Heart left ventricle (tissue), 16 donors: ENCODE measurements around the gene SAMD11. TPM values are rescaled to one million over a fixed set of nuclear protein-coding genes. Genes with fewer than 3 reads are reported as not detected.
A peak's percentile ranks its signal among the peaks of the same experiment; 100 is the strongest.

ENCODE experiments used
- ATAC-seq, 4 donors: fragments of 200-7000 bp; cut with Tn5 transposase; one replicate each; pipeline ENCODE4 v1.9.1; 2020 to 2022; ENCODE audit warnings: moderate library complexity in 4 of 4, mild to moderate bottlenecking in 3 of 4, moderate number of reproducible peaks in 1 of 4
- DNase-seq, 5 donors: peaks; one replicate each; pipeline ENCODE4 v3.0.0-alpha.2; 2020
- H3K27ac ChIP-seq, 12 donors: fragments of 200-600 bp; sonication (generic) in 4 of 12; one replicate each; pipeline versions ENCODE4 v1.5.0 to v1.8.0; 2016 to 2022; ENCODE audit warnings: mild to moderate bottlenecking in 2 of 12
- H3K27me3 ChIP-seq, 9 donors: fragments of 200-600 bp; sonication (generic) in 2 of 9; one replicate each; pipeline versions ENCODE4 v1.5.1 to v1.8.0; 2016 to 2022; ENCODE audit warnings: mild to moderate bottlenecking in 3 of 9
- H3K36me3 ChIP-seq, 9 donors: fragments of 200-600 bp; sonication (generic) in 2 of 9; one replicate each; pipeline versions ENCODE4 v1.5.0 to v1.8.0; 2018 to 2022; ENCODE audit warnings: mild to moderate bottlenecking in 2 of 9
- H3K4me1 ChIP-seq, 12 donors: fragments of 200-600 bp; sonication (generic) in 4 of 12; one replicate each; pipeline versions ENCODE4 v1.5.0 to v1.8.0; 2016 to 2022; ENCODE audit warnings: mild to moderate bottlenecking in 3 of 12
- H3K4me3 ChIP-seq, 12 donors: fragments of 200-600 bp; sonication (generic) in 4 of 12; one replicate each; pipeline versions ENCODE4 v1.5.0 to v1.8.0; 2017 to 2022; ENCODE audit warnings: mild to moderate bottlenecking in 9 of 12, moderate library complexity in 4 of 12
- H3K9me3 ChIP-seq, 12 donors: fragments of 200-600 bp; sonication (generic) in 4 of 12; one replicate each; pipeline versions ENCODE4 v1.5.0 to v1.8.0; 2016 to 2022; ENCODE audit warnings: mild to moderate bottlenecking in 1 of 12
- CTCF ChIP-seq, 12 donors: fragments of 200-600 bp; sonication (generic) in 4 of 12; IDR thresholded peaks; one replicate each; pipeline versions ENCODE4 v1.5.0 to v1.8.0; 2018 to 2022; ENCODE audit warnings: antibody characterized with exemption in 12 of 12, mild to moderate bottlenecking in 5 of 12
- POLR2A ChIP-seq, 2 donors: fragments of 450-650 bp; IDR thresholded peaks; one replicate each; pipeline ENCODE4 v1.6.1; 2017; ENCODE audit warnings: antibody characterized with exemption in 2 of 2, mild to moderate bottlenecking in 2 of 2, moderate library complexity in 2 of 2
- WGBS, 4 donors: extraction: QIAGEN DNeasy Blood & Tissue Kit in 2 of 4; methylation state at CpG; one replicate each; pipeline versions ENCODE4 v1.1.5 to v1.1.7; 2013 to 2018; 5-methylcytosine and 5-hydroxymethylcytosine counted together
- intact Hi-C, 10 donors: fragments of 100-400 bp; cut with DNase I; formaldehyde crosslinking; loops; one replicate each; pipeline versions ENCODE4 v1.11.1 to v1.14.2; 2022
- polyA plus RNA-seq, 2 donors: library from polyadenylated mRNA; stranded (reverse); fragments of 200-250 nt; gene quantifications; one replicate each; pipeline ENCODE4 v1.2.3, GENCODE V29; 2013
- total RNA-seq, 9 donors: library from RNA; depleted of rRNA in 2 of 9; stranded (reverse); fragments of >200 nt in 2 of 9; fragmentation: NEBNext Ultra II Directional in 3 of 9; extraction: Animal tissue kit (Norgen Biotek cat#: 25700) in 3 of 9; gene quantifications; one replicate each; pipeline versions ENCODE4 v1.1.0 to v1.2.4, GENCODE V29; 2016 to 2023
- donor health status: ischemic (EF 13 %, LVEDD 7.1; RV severe dilation, severe dysfunction).
- donor health status: healthy with polysubstance abuse.
- donor health status: DM: no; HTN: yes; CAD: no.
- donor health status: DM: no; HTN: no; CAD: no.
- donor health status: ischemic (EF 25% LVEDD 6.9; RV normal size, moderate dysfunction).
- donor health status: ischemic (EF 25% LVEDD 5.7; RV mildly dilated, moderate dysfunction).
- donor health status: healthy.
- donor health status: DM: yes; HTN: yes; CAD: no.
- donor health status: ischemic (EF 35%, LVEDD 5.7; RV mildly dilated, moderate dysfunction).
- donor health status: nonischemic (EF 11% LVEDD 7.7; RV severe dilation, severe dysfunction).
- donor health status: DM: yes; HTN: yes; CAD: no.
- donor health status: PGD.
- donor health status: ischemic (EF 29% LVEDD 5.4; RV normal size, mild dysfunction).
- donor health status: nonischemic (EF 23%, LVEDD 6.1; RV moderate dilation, normal function).

The SAMD11 gene
- total and polyA plus RNA-seq, 11 donors, result 0.38 to 3.2 (median 0.96) TPM

GRCh38 chr1:917076-917459, 6.7 kb upstream of the SAMD11 start:
- H3K4me1 ChIP-seq, result peaks cover 0 to 35% (median 13%) of the 10 kb centered on the region in 12 donors
- TF ChIP-seq CTCF (IDR thresholded peaks at IDR 0.05) (no peak), POLR2A (IDR thresholded peaks at IDR 0.05) (no peak)
- H3K9me3 ChIP-seq, result no peaks in the 10 kb centered on the region
- ATAC-seq (no peak), DNase-seq (peak in 3 of 5 donors; percentile 9 to 37 (median 10))
- H3K36me3 ChIP-seq, result no peaks in the 10 kb centered on the region
- intact Hi-C loops, result no loop called here
- H3K4me3 ChIP-seq, result no peak overlapping the region
- peaks cover 15 to 93% (median 35%) of the 10 kb centered on the region in 9 donors for H3K27me3 ChIP-seq
- WGBS, 4 donors, result 27 to 61% (median 47%) methylated on average over 6 to 7 of the region's 7 CpGs
- H3K27ac ChIP-seq, result no peak overlapping the region

GRCh38 chr1:917466-918091, 6.1 kb upstream of the SAMD11 start:
- no peak for ATAC-seq
- peaks cover 15 to 93% (median 35%) of the 10 kb centered on the region in 9 donors for H3K27me3 ChIP-seq

GRCh38 chr1:918353-918752, 5.4 kb upstream of the SAMD11 start:
- H3K4me3 ChIP-seq, result no peak overlapping the region
- no peak for TF ChIP-seq CTCF (IDR thresholded peaks at IDR 0.05)
- H3K9me3 ChIP-seq, result no peaks in the 10 kb centered on the region
- WGBS, 4 donors, result 55 to 78% (median 73%) methylated on average over 5 to 15 of the region's 15 CpGs
- no peak for ATAC-seq
- peaks cover 0 to 43% (median 18%) of the 10 kb centered on the region in 12 donors for H3K4me1 ChIP-seq
- H3K36me3 ChIP-seq, result no peaks in the 10 kb centered on the region
- peak in 2 of 5 donors; percentile 21 to 59 for DNase-seq
- peaks cover 19 to 93% (median 41%) of the 10 kb centered on the region in 9 donors for H3K27me3 ChIP-seq
- no peak overlapping the region for H3K27ac ChIP-seq
- intact Hi-C loops, result no loop called here

More at GRCh38 chr1:917466-918091, 6.1 kb upstream of the SAMD11 start:
- Histone ChIP-seq H3K27ac (no peak overlapping the region), H3K36me3 (no peaks in the 10 kb centered on the region), H3K4me1 (peaks cover 0 to 35% (median 13%) of the 10 kb centered on the region in 12 donors), H3K4me3 (no peak overlapping the region), H3K9me3 (no peaks in the 10 kb centered on the region)
- WGBS, 4 donors, result 37 to 75% (median 66%) methylated on average over 15 to 22 of the region's 22 CpGs
- intact Hi-C loops, result no loop called here
- TF ChIP-seq CTCF (IDR thresholded peaks at IDR 0.05) (no peak), POLR2A (IDR thresholded peaks at IDR 0.05) (no peak)
- peak in 3 of 5 donors; percentile 18 to 51 (median 19) for DNase-seq

- no peak for TF ChIP-seq POLR2A (IDR thresholded peaks at IDR 0.05)
- no peak for TF ChIP-seq CTCF (IDR thresholded peaks at IDR 0.05)
- H3K36me3 ChIP-seq, result no peaks in the 10 kb centered on the region
- ATAC-seq (no peak), DNase-seq (peak in 2 of 5 donors; percentile 5 to 33)
- H3K4me1 ChIP-seq, result peaks cover 0 to 45% (median 20%) of the 10 kb centered on the region in 12 donors
- intact Hi-C loops, result no loop called here
- no peak overlapping the region for H3K27ac ChIP-seq
- H3K9me3 ChIP-seq, result no peaks in the 10 kb centered on the region
- no peak overlapping the region for H3K4me3 ChIP-seq
- H3K27me3 ChIP-seq, result peaks cover 20 to 91% (median 43%) of the 10 kb centered on the region in 9 donors
- 55 to 66% (median 64%) methylated on average over 5 to 6 of the region's 6 CpGs for WGBS, 4 donors
Measured at GRCh38 chr1:918843-919242, 4.9 kb upstream of the SAMD11 start.
